Loucy (cell line): ENCODE data around the gene TMEM132C.

ENCODE experiments used
- H2AFZ ChIP-seq: fragments of 200-600 bp; sonication (generic); 2 replicates; pipeline ENCODE4 v1.6.0; 2016; ENCODE audit warnings: antibody characterized with exemption, mild to moderate bottlenecking, low read length, moderate library complexity
- H3F3A ChIP-seq: fragments of 200-600 bp; 2 replicates; pipeline ENCODE4 v1.6.0; 2016; ENCODE audit warnings: antibody characterized with exemption, low read depth, mild to moderate bottlenecking
- H3K27me3 ChIP-seq: fragments of 200-600 bp; sonication (generic); 2 replicates; pipeline ENCODE4 v1.6.1; 2014; ENCODE audit warnings: low read length, mild to moderate bottlenecking; ENCODE audit not compliant: insufficient read depth, poor library complexity, severe bottlenecking
- H3K36me3 ChIP-seq: fragments of 200-600 bp; sonication (generic); 2 replicates; pipeline ENCODE4 v1.6.1; 2016; ENCODE audit warnings: low read length; ENCODE audit not compliant: insufficient read depth
- H3K4me1 ChIP-seq: fragments of 200-600 bp; sonication (generic); 2 replicates; pipeline ENCODE4 v1.5.1; 2014; ENCODE audit warnings: low read length, mild to moderate bottlenecking; ENCODE audit not compliant: insufficient read depth, poor library complexity, severe bottlenecking
- H3K4me2 ChIP-seq: fragments of 200-600 bp; sonication (generic); 2 replicates; pipeline ENCODE4 v1.6.0; 2014; ENCODE audit warnings: antibody characterized with exemption, low read length, low read depth, mild to moderate bottlenecking; ENCODE audit not compliant: poor library complexity, severe bottlenecking
- H3K4me3 ChIP-seq: fragments of 200-600 bp; sonication (generic); 2 replicates; pipeline ENCODE4 v1.5.1; 2014; ENCODE audit warnings: low read length, mild to moderate bottlenecking, mixed read lengths; ENCODE audit not compliant: poor library complexity, severe bottlenecking
- H3K79me2 ChIP-seq: fragments of 200-600 bp; sonication (generic); 2 replicates; pipeline ENCODE4 v1.6.1; 2014; ENCODE audit warnings: low read length; ENCODE audit not compliant: insufficient read depth
- H3K9ac ChIP-seq: fragments of 200-600 bp; sonication (generic); 2 replicates; pipeline ENCODE4 v1.6.0; 2014; ENCODE audit warnings: mild to moderate bottlenecking, low read depth, low read length, moderate library complexity; ENCODE audit not compliant: poor library complexity, severe bottlenecking
- H3K9me2 ChIP-seq: fragments of 200-600 bp; sonication (generic); replicated peaks from 2 replicates; pipeline ENCODE4 v1.6.1; 2016; ENCODE audit warnings: low read depth, low read length, mixed read lengths
- H3K9me3 ChIP-seq: fragments of 200-600 bp; sonication (generic); 2 replicates; pipeline ENCODE4 v1.6.1; 2014; ENCODE audit warnings: mild to moderate bottlenecking, antibody characterized with exemption, low read length, low read depth; ENCODE audit not compliant: insufficient read depth
- H4K20me1 ChIP-seq: fragments of 200-600 bp; sonication (generic); 2 replicates; pipeline ENCODE4 v1.6.0; 2014; ENCODE audit warnings: antibody characterized with exemption, low read length, mild to moderate bottlenecking; ENCODE audit not compliant: insufficient read depth, poor library complexity, severe bottlenecking
- CTCF ChIP-seq: fragments of 200-600 bp; sonication (generic); conservative IDR thresholded peaks from 2 replicates; pipeline ENCODE4 v1.5.1; 2014; ENCODE audit warnings: mild to moderate bottlenecking, antibody characterized with exemption, low read length
- EZH2phosphoT487 ChIP-seq: fragments of 200-600 bp; IDR thresholded peaks from 2 replicates; pipeline ENCODE4 v1.6.1; 2018; ENCODE audit warnings: antibody characterized with exemption, mild to moderate bottlenecking, moderate library complexity, borderline replicate concordance

The TMEM132C gene

GRCh38 chr12:128402486-128403243 lies 135.7 kb downstream of the TMEM132C start:
- no peak overlapping the region for H3K4me2 ChIP-seq
- no peaks in the 10 kb centered on the region for H3F3A ChIP-seq
- H3K27me3 ChIP-seq: no peaks in the 10 kb centered on the region
- no peak overlapping the region for H3K4me3 ChIP-seq
- no peaks in the 10 kb centered on the region for H3K79me2 ChIP-seq
- no peak for TF ChIP-seq CTCF
- no peak for TF ChIP-seq EZH2phosphoT487
- H3K9ac ChIP-seq: no peak overlapping the region
- no peaks in the 10 kb centered on the region; the same call in 1 of the 2 replicates for H3K9me2 ChIP-seq
- no peaks in the 10 kb centered on the region for H4K20me1 ChIP-seq
- no peaks in the 10 kb centered on the region for H3K4me1 ChIP-seq
- no peak overlapping the region for H2AFZ ChIP-seq
- no peaks in the 10 kb centered on the region for H3K36me3 ChIP-seq
- H3K9me3 ChIP-seq: no peaks in the 10 kb centered on the region

GRCh38 chr12:128408669-128409068 lies 141.7 kb downstream of the TMEM132C start:
- Histone ChIP-seq H3K9me2 (no peaks in the 10 kb centered on the region; the same call in 1 of the 2 replicates), H3K9me3 (no peaks in the 10 kb centered on the region), H2AFZ (no peak overlapping the region), H3K79me2 (no peaks in the 10 kb centered on the region), H3K4me3 (no peak overlapping the region), H3K27me3 (no peaks in the 10 kb centered on the region), H3K36me3 (no peaks in the 10 kb centered on the region), H3K4me1 (no peaks in the 10 kb centered on the region), H3K9ac (no peak overlapping the region), H3K4me2 (no peak overlapping the region), H3F3A (no peaks in the 10 kb centered on the region), H4K20me1 (no peaks in the 10 kb centered on the region)
- TF ChIP-seq EZH2phosphoT487 (no peak), CTCF (no peak)

- no peaks in the 10 kb centered on the region for H3K4me1 ChIP-seq
- no peak for TF ChIP-seq EZH2phosphoT487
- TF ChIP-seq CTCF: no peak
- H3K79me2 ChIP-seq: no peaks in the 10 kb centered on the region
- H3K4me2 ChIP-seq: no peak overlapping the region
- H3F3A ChIP-seq: no peaks in the 10 kb centered on the region
- no peak overlapping the region for H2AFZ ChIP-seq
- no peaks in the 10 kb centered on the region for H3K9me3 ChIP-seq
- no peaks in the 10 kb centered on the region for H3K9me2 ChIP-seq
- H3K27me3 ChIP-seq: no peaks in the 10 kb centered on the region
- H4K20me1 ChIP-seq: no peaks in the 10 kb centered on the region
- no peaks in the 10 kb centered on the region for H3K36me3 ChIP-seq
- H3K9ac ChIP-seq: no peak overlapping the region
- no peak overlapping the region for H3K4me3 ChIP-seq
These were observed 148.1 kb downstream of the TMEM132C start for GRCh38 chr12:128415036-128415560.
